NCI-H1436 treated with DMSO at 0.1 percent for 48 hours (cell line): Measurements from ENCODE around the gene GATA6.
"Not testable (repeated sequence)": the region's sequence is repeated elsewhere in the genome, so short reads cannot be mapped to it uniquely, and the experiment has no call there.

Source experiments
- DNase-seq: peaks from one replicate; lab custom pipeline; 2025; lab: John Stamatoyannopoulos, UW

The GATA6 gene

DNA sequence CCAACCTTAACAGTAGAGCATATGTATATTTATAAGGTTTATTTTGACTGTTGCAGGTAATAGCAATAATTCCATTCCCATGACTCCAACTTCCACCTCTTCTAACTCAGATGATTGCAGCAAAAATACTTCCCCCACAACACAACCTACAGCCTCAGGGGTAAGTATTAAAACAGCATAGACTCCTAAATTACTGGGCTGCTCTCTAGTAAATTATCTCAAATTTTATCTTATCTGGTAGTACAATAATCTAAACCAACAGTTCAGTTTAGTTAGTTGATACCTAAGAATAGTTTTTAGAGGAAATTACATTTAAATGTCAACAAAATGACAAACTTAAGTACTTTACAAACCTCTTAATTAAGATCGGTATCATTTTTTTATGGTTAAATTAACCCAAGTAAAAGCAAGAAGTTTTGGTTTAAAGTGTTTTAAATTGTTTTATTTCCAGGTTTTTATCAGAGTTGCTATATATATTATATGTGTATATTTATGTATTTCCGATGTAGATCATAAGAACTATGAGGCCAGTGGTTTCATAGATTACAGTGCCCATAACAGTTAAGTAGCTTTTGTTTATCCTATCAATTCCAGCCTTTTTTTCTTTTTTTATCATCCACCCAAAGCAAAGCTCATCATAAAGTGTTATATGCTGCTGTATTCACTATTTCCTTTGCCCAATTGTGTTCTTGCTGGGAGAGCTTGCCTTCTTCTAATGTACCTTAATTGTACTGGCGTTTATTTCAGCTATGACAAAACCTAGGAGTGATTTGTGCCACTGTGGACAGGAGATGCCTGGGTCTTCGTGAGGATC lies 13.7 kb downstream of the GATA6 start:
- DNase-seq, result no peak

GRCh38 chr18:22183698-22184170 lies 14.3 kb downstream of the GATA6 start:
- DNase-seq, result no peak

- peak; percentile 36 for DNase-seq
Observed at GRCh38 chr18:22184573-22184972, 15.2 kb downstream of the GATA6 start.

- no peak for DNase-seq
Observed at GRCh38 chr18:22185273-22185672, 15.9 kb downstream of the GATA6 start.

DNA sequence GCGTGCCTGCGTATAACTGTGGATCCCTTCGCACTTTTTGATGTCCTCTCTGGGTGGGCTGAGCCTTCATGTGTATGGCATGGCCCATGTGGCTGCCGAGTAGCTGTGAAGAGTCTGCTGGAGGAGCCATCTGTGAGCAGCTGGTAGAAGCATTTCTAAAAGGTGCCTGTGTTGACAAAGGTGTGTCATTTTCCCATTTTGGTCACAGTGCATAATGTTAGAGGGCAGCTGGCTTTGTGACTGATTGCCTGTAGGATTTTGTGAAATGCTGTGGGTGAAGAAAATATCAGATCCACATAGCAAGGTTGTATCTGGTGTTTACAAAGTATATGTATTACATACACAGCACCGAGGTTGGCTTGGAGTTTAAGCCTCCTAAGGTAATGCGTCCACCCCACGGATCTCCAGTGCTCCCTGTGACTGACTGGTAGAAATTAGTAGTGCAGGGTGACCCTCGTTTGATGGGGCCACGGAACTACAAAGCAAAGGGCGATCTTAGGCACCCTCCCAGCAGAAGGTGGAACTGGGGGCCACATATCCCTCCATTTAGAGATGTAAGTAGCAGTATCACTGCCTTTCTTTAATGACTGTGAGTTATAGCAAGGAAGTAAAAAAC lies 16.5 kb downstream of the GATA6 start:
- DNase-seq, result no peak

DNA sequence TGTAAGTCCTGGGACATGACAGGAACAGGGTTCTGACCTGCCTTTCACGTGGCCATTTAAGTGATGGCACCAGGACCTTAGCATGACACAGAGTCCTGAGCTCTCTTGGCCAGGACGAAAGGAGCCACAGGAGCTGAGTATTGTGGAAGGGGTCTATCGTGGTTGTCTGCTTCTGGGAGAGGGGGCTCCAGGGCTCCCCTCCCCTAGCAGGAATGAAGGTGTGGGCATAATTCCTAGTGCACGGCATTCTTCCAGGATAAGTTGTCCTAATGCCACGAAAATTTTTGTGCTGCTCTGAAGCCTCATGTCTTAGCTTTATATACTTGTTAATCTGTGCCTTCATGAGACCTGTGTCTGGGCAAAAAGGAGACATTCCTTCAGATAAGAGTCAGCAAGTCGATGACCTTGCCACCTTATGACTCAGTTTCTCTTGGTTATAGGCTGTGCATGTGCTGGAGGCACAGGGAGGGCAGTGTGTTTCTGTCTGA lies 17.1 kb downstream of the GATA6 start:
- no peak for DNase-seq

DNA sequence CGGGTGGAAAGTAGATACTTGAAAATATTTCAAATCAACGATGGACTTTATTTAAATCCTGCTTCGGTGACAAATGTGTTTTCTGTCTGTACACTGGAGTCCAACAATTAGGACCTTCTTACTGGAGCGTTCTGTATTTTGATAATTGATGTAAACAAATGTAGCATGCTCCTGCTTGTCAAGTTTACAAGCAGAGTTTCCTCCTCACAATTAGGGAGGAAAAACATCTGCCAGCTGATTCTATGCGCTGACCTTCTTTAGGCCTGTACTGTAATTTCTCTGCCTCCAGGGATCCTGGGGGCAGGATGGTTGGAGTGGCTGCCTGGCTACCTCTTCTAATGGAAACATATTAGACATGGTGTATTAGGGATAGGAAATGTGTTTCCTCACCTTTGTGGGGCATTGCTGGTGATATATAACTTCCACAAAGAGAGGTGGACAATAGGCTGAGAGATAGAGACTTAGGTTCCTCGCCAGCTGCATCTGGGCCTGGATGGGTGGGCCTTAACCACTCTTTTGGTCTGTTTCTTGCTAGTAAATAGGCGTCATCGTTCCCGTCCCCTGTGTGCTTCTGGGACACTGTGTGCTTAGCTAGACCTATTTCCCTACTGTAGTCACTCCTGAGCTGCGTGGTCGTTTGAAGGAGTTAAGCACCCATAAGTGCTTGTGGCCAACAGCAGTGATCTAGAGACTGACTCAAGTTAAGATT lies 19.3 kb downstream of the GATA6 start:
- DNase-seq, result no peak

GRCh38 chr18:22189449-22190166 lies 20.2 kb downstream of the GATA6 start:
- no peak for DNase-seq

- no peak for DNase-seq
Observed at GRCh38 chr18:22191346-22191695, 21.9 kb downstream of the GATA6 start.

- DNase-seq, result no peak
Observed at GRCh38 chr18:22191923-22192322, 22.5 kb downstream of the GATA6 start.

DNA sequence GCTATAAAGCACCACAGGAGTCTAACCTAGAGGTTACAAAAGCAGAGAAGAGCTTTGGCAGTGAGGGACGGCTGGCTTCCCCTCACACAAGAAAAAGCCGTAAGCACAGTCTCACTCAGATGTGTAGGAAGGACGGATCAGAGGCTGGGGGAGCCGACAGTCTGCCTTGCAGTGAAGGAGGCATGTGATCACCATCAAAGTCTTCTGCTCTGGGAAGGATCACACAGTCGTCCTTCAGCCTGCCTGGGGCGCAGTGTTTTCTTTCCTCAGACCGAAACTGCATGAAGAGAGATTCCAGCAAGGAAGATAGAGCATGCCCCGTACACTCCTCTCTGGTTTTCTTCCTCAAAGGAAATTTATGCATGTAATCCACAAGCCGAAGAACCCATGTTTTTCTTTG lies 24.1 kb downstream of the GATA6 start:
- DNase-seq, result no peak

DNA sequence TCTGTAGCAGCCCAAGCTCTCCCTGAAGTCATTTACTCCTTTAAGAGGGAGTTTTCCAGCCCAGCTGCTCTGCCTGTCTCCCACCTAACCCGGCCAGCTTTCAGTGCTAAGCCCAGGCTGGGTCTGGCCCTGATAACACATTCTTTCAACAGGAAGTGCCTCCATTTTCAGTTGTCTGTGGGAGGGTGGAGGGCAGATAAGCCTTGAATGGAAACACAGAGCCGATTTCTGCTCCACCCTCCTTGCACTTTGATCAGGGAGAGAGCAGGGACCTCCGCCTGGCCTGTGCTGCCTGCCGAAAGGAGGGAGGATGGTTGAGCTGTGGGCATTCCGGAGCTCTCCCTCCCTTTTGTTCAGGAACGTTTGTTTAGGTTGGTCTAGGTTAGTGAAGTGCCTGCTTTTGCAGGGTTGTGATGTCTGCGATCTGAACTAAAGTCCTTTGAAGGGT lies 24.8 kb downstream of the GATA6 start:
- no peak for DNase-seq

DNA sequence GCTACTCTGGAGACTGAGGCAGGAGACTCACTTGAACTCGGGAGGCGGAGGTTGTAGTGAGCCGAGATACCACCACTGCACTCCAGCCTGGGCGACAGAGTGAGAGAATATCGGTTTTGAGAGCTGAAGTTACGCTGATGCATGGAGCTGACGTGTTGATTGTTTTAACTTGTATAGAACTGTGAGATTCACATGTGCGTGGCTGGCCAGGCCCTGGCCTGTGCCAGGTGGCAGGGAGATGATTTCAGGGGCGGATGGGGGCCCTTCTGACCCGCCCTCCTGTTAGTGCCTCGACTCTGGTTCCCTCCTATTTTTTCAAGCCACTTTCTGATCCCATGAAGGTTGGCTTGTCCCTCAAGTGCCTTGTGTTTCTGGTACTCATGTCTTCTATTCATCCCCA lies 25.7 kb downstream of the GATA6 start:
- DNase-seq, result no peak

GRCh38 chr18:22196943-22197342 lies 27.6 kb downstream of the GATA6 start:
- not testable (repeated sequence) for DNase-seq

GRCh38 chr18:22197668-22198067 lies 28.3 kb downstream of the GATA6 start:
- DNase-seq, result no peak

DNA sequence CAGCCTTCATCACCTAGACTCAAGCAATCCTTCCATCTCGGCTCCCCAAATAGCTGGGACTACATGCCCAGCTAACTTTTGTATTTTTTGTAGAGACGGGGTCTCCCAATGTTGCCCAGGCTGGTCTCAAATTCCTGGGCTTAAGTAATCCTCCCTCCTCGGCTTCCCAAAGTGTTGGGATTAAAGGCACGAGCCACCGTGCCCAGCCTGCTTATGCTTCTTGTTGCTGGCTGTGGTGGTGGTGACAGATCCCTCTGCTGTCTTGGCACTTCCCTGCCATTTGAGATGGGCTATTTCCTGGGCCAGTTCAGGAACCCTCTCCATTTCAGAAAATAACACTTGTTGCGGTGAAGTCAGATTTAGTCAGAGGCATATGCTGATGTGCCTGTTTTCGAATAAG lies 28.8 kb downstream of the GATA6 start:
- DNase-seq, result no peak

- no peak for DNase-seq
Observed at GRCh38 chr18:22199005-22199404, 29.6 kb downstream of the GATA6 start.

DNA sequence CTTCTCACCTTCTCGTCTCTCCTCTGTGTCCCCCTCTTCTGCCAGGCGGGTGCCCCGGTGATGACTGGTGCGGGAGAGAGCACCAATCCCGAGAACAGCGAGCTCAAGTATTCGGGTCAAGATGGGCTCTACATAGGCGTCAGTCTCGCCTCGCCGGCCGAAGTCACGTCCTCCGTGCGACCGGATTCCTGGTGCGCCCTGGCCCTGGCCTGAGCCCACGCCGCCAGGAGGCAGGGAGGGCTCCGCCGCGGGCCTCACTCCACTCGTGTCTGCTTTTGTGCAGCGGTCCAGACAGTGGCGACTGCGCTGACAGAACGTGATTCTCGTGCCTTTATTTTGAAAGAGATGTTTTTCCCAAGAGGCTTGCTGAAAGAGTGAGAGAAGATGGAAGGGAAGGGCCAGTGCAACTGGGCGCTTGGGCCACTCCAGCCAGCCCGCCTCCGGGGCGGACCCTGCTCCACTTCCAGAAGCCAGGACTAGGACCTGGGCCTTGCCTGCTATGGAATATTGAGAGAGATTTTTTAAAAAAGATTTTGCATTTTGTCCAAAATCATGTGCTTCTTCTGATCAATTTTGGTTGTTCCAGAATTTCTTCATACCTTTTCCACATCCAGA lies 31.3 kb downstream of the GATA6 start:
- DNase-seq, result no peak

DNA sequence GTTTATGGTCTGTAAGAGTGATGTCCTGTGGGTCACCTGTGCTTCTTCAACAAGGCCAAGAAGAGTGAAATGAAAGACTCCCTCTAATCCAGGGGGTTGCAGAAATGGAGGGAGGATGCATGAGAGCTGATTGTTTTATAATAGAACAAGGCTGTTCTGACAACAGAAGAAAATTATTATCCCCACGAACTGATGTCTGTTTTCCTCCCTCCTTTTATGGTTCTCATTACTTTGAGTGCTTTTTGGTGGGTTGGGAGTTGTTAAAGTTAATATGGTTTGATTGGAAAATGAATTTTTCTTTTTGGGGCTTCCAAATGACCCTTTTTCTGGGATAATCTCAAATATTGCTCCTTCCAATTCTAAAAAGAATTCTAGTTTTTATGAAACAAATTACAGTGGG lies 33.6 kb downstream of the GATA6 start:
- no peak for DNase-seq

DNA sequence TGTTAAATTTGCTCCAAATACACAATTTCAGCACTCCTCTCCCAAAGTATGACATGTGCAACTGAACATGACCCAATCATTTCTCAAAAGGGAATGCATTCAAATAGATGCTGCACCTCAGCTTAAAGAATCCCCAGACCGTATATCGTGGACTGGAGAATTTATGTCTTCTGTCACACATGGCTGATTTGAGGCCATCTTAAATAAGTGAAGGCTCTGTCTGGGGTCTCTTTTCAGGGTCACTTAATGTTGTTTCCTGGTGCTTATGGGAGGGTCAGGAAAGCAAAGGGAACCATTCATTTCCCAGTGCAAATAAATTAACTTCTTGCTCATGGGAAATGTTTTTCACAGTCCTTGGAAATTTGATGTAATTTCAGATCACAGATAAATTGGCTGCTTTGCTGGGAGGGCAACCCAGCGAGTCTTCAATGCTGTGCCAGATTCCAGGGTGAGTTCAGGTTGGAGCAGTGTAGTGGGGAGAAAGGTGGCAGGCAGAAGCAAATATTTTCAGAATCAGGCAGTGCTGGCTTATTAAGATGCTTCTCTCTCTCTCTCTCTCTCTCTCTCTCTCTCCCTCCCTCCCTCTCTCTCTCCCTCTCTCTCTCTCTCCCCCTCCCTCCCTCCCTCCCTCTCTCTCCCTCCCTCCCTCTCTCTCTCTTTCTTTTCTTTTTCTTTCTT lies 34.3 kb downstream of the GATA6 start:
- no peak for DNase-seq

- DNase-seq, result no peak
Observed at GRCh38 chr18:22204214-22204536, 34.8 kb downstream of the GATA6 start.
